H9 (cell line): Measurements from ENCODE around the gene INTS15. TPM values are rescaled to one million over a fixed set of nuclear protein-coding genes. Genes with fewer than 3 reads are reported as not detected.

ENCODE experiments used
- DNase-seq: peaks from one replicate; pipeline ENCODE4 v3.0.0-alpha.2; 2017
- H2AFZ ChIP-seq: one replicate; pipeline ENCODE4 v1.6.1; 2013; ENCODE audit warnings: mild to moderate bottlenecking, low read length, control low read depth, moderate library complexity
- H2AK5ac ChIP-seq: 2 replicates; pipeline ENCODE4 v1.6.1; 2013; ENCODE audit warnings: low read length, control low read depth, mixed read lengths; ENCODE audit not compliant: insufficient read length
- H2BK120ac ChIP-seq: one replicate; pipeline ENCODE4 v1.6.1; 2013; ENCODE audit warnings: low read depth, mild to moderate bottlenecking, low read length, control low read depth, inconsistent platforms; ENCODE audit not compliant: poor library complexity, severe bottlenecking
- H2BK12ac ChIP-seq: 2 replicates; pipeline ENCODE4 v1.6.1; 2013; ENCODE audit warnings: low read length, control low read depth, mixed read lengths, low read depth; ENCODE audit not compliant: insufficient read length
- H2BK15ac ChIP-seq: 2 replicates; pipeline ENCODE4 v1.6.1; 2013; ENCODE audit warnings: low read depth, low read length, control low read depth
- H2BK20ac ChIP-seq: one replicate; pipeline ENCODE4 v1.6.1; 2013; ENCODE audit warnings: low read depth, mild to moderate bottlenecking, low read length, control low read depth, inconsistent platforms; ENCODE audit not compliant: poor library complexity, severe bottlenecking
- H2BK5ac ChIP-seq: 2 replicates; pipeline ENCODE4 v1.6.1; 2013; ENCODE audit warnings: low read length, control low read depth, mixed read lengths; ENCODE audit not compliant: insufficient read length
- H3K14ac ChIP-seq: 2 replicates; pipeline ENCODE4 v1.6.1; 2013; ENCODE audit warnings: low read length, control low read depth; ENCODE audit not compliant: insufficient read depth
- H3K18ac ChIP-seq: 2 replicates; pipeline ENCODE4 v1.6.1; 2013; ENCODE audit warnings: low read depth, mild to moderate bottlenecking, mixed read lengths, low read length, control low read depth; ENCODE audit not compliant: insufficient read length
- H3K23ac ChIP-seq: 2 replicates; pipeline ENCODE4 v1.6.1; 2013; ENCODE audit warnings: low read length, control low read depth, mixed read lengths, low read depth; ENCODE audit not compliant: insufficient read length
- H3K23me2 ChIP-seq: 2 replicates; pipeline ENCODE4 v1.6.1; 2013; ENCODE audit warnings: low read depth, mild to moderate bottlenecking, mixed read lengths, low read length, control low read depth; ENCODE audit not compliant: insufficient read length, poor library complexity, severe bottlenecking
- H3K27ac ChIP-seq: 2 replicates; pipeline ENCODE4 v1.5.1; 2013; ENCODE audit warnings: low read length, control low read depth, mixed read lengths, low read depth; ENCODE audit not compliant: insufficient read length
- H3K27me3 ChIP-seq: 2 replicates; pipeline ENCODE4 v1.6.1; 2013; ENCODE audit warnings: low read length, control low read depth, inconsistent platforms; ENCODE audit not compliant: insufficient read depth
- H3K4ac ChIP-seq: 2 replicates; pipeline ENCODE4 v1.6.1; 2013; ENCODE audit warnings: low read depth, mild to moderate bottlenecking, control low read depth, inconsistent platforms, low read length, moderate library complexity
- H3K4me1 ChIP-seq: 2 replicates; pipeline ENCODE4 v1.6.1; 2013; ENCODE audit warnings: low read length, control low read depth, inconsistent platforms; ENCODE audit not compliant: insufficient read depth
- H3K4me2 ChIP-seq: 2 replicates; pipeline ENCODE4 v1.6.1; 2013; ENCODE audit warnings: low read length, control low read depth, mixed read lengths; ENCODE audit not compliant: insufficient read length, insufficient read depth
- H3K56ac ChIP-seq: 2 replicates; pipeline ENCODE4 v1.6.1; 2013; ENCODE audit warnings: low read depth, mild to moderate bottlenecking, mixed read lengths, low read length, control low read depth; ENCODE audit not compliant: insufficient read length
- H3K79me1 ChIP-seq: 2 replicates; pipeline ENCODE4 v1.6.1; 2013; ENCODE audit warnings: low read depth, mild to moderate bottlenecking, moderate library complexity, low read length, control low read depth, inconsistent platforms; ENCODE audit not compliant: insufficient read depth, poor library complexity, severe bottlenecking
- H3K79me2 ChIP-seq: 2 replicates; pipeline ENCODE4 v1.6.1; 2013; ENCODE audit warnings: low read length, control low read depth, inconsistent platforms; ENCODE audit not compliant: insufficient read depth
- H3K9ac ChIP-seq: 2 replicates; pipeline ENCODE4 v1.6.1; 2013; ENCODE audit warnings: low read length, control low read depth, mixed read lengths; ENCODE audit not compliant: insufficient read length; ENCODE audit errors: extremely low read depth
- H3K9me3 ChIP-seq: one replicate; pipeline ENCODE4 v1.6.1; 2013; ENCODE audit warnings: low read depth, low read length, inconsistent platforms; ENCODE audit not compliant: control insufficient read depth
- H3T11ph ChIP-seq: one replicate; pipeline ENCODE4 v1.6.1; 2013; ENCODE audit warnings: mild to moderate bottlenecking, low read length, control low read depth, inconsistent platforms
- H4K20me1 ChIP-seq: one replicate; pipeline ENCODE4 v1.6.1; 2013; ENCODE audit not compliant: control insufficient read depth, insufficient read length, insufficient read depth
- H4K5ac ChIP-seq: 2 replicates; pipeline ENCODE4 v1.6.1; 2013; ENCODE audit warnings: low read depth, mild to moderate bottlenecking, mixed read lengths, low read length, control low read depth; ENCODE audit not compliant: insufficient read length
- H4K8ac ChIP-seq: replicated peaks from 2 replicates; pipeline ENCODE4 v1.6.1; 2013; ENCODE audit warnings: low read length, control low read depth, mixed read lengths, low read depth; ENCODE audit not compliant: insufficient read length
- H4K91ac ChIP-seq: 2 replicates; pipeline ENCODE4 v1.6.1; 2013; ENCODE audit warnings: low read depth, mild to moderate bottlenecking, moderate library complexity, mixed read lengths, low read length, control low read depth; ENCODE audit not compliant: insufficient read length
- H3K27ac Mint-ChIP-seq, 3 experiments: 2 replicates in 2 of 3; 3 replicates in 1 of 3; pipeline ENCODE4 v1.8.0; 2020 to 2021; ENCODE audit warnings: mixed read lengths in 3 of 3, mild to moderate bottlenecking in 1 of 3, moderate library complexity in 1 of 3
- H3K27me3 Mint-ChIP-seq: 2 replicates; pipeline ENCODE4 v1.8.0; 2021; ENCODE audit warnings: low read depth, mild to moderate bottlenecking, moderate library complexity, mixed read lengths
- H3K36me3 Mint-ChIP-seq, 3 experiments: 2 replicates in 2 of 3; 3 replicates in 1 of 3; pipeline ENCODE4 v1.8.0; 2020 to 2021; ENCODE audit warnings: low read depth in 3 of 3, mixed read lengths in 3 of 3; ENCODE audit not compliant: insufficient read depth in 1 of 3
- H3K4me1 Mint-ChIP-seq, 2 experiments: 2 replicates each; pipeline ENCODE4 v1.8.0; 2020; ENCODE audit warnings: mixed read lengths in 2 of 2
- H3K4me3 Mint-ChIP-seq, 2 experiments: 2 replicates in 1 of 2; 3 replicates in 1 of 2; pipeline ENCODE4 v1.8.0; 2020 to 2021; ENCODE audit warnings: mild to moderate bottlenecking in 2 of 2, mixed read lengths in 2 of 2, moderate library complexity in 1 of 2
- H3K9me3 Mint-ChIP-seq, 2 experiments: 2 replicates in 1 of 2; 3 replicates in 1 of 2; pipeline ENCODE4 v1.8.0; 2020; ENCODE audit warnings: mild to moderate bottlenecking in 2 of 2, mixed read lengths in 2 of 2, moderate library complexity in 1 of 2
- CTCF ChIP-seq: fragments of 200-600 bp; sonication (generic); conservative IDR thresholded peaks from 3 replicates; pipeline ENCODE4 v1.8.0; 2021; ENCODE audit warnings: antibody characterized with exemption, mild to moderate bottlenecking
- WGBS: extraction: QIAGEN DNeasy Blood & Tissue Kit; methylation state at CpG from one replicate; pipeline ENCODE4 v1.1.7; 2013; ENCODE audit warnings: missing lambda C conversion rate, low lambda C conversion rate, mixed read lengths; ENCODE audit not compliant: insufficient read length; ENCODE audit errors: extremely low coverage; 5-methylcytosine and 5-hydroxymethylcytosine counted together
- total RNA-seq: library from RNA; stranded (reverse); gene quantifications from 2 replicates; pipeline ENCODE4 v1.2.1, GENCODE V29; 2021

The INTS15 gene
- total RNA-seq, 1 experiment from 2014 or later, result 42.9 TPM

- Histone ChIP-seq H3K79me1 (no peaks in the 10 kb centered on the region), H3K18ac (no peak overlapping the region), H3K9ac (no peak overlapping the region), H3T11ph (no peak overlapping the region), H2BK15ac (no peak overlapping the region), H4K8ac (no peak overlapping the region), H3K9me3 (no peaks in the 10 kb centered on the region), H2BK20ac (no peak overlapping the region), H3K4me2 (no peak overlapping the region), H3K23me2 (no peaks in the 10 kb centered on the region), H3K14ac (no peak overlapping the region), H3K4me1 (no peaks in the 10 kb centered on the region; the same call in 1 of the 2 replicates), H4K91ac (no peak overlapping the region), H4K20me1 (no peaks in the 10 kb centered on the region), H2AFZ (no peak overlapping the region), H3K4ac (no peak overlapping the region), H3K79me2 (no peaks in the 10 kb centered on the region), H4K5ac (no peak overlapping the region), H3K56ac (no peak overlapping the region), H2AK5ac (no peak overlapping the region), H2BK12ac (no peak overlapping the region), H2BK5ac (no peak overlapping the region), H3K27me3 (no peaks in the 10 kb centered on the region), H3K27ac (no peak overlapping the region), H3K23ac (no peak overlapping the region), H2BK120ac (no peak overlapping the region)
- Mint-ChIP-seq H3K36me3 (no peaks in the 10 kb centered on the region), H3K4me3 (no peak overlapping the region), H3K27ac (peak overlapping the region in 1 of 3 experiments; percentile 34; a peak in 1 of 7 replicates), H3K27me3 (no peaks in the 10 kb centered on the region), H3K4me1 (peaks cover 11 to 16% of the 10 kb centered on the region in 2 experiments), H3K9me3 (no peaks in the 10 kb centered on the region)
- peak; percentile 66 for TF ChIP-seq CTCF
- peak; percentile 79 for DNase-seq
- no CpG with 5 or more reads among the region's 6 CpGs for WGBS
These were observed 33.6 kb upstream of the INTS15 start for GRCh38 chr7:6556196-6556595.
